AG10803 (cell line): Measurements from ENCODE around the gene EPHB4.

Experiments used
- DNase-seq: peaks from one replicate; pipeline ENCODE4 v3.0.0; 2010; ENCODE audit warnings: low read depth
- H3K4me3 ChIP-seq: 2 replicates; pipeline ENCODE4 v1.5.1; 2011; ENCODE audit warnings: mild to moderate bottlenecking, low read length, control low read depth
- TF ChIP-seq, protein P1 (sequence below): conservative IDR thresholded peaks from 2 replicates; pipeline ENCODE4 v1.5.1; 2011; ENCODE audit warnings: mild to moderate bottlenecking, low read length, control low read depth, inconsistent platforms

Gene EPHB4

DNA sequence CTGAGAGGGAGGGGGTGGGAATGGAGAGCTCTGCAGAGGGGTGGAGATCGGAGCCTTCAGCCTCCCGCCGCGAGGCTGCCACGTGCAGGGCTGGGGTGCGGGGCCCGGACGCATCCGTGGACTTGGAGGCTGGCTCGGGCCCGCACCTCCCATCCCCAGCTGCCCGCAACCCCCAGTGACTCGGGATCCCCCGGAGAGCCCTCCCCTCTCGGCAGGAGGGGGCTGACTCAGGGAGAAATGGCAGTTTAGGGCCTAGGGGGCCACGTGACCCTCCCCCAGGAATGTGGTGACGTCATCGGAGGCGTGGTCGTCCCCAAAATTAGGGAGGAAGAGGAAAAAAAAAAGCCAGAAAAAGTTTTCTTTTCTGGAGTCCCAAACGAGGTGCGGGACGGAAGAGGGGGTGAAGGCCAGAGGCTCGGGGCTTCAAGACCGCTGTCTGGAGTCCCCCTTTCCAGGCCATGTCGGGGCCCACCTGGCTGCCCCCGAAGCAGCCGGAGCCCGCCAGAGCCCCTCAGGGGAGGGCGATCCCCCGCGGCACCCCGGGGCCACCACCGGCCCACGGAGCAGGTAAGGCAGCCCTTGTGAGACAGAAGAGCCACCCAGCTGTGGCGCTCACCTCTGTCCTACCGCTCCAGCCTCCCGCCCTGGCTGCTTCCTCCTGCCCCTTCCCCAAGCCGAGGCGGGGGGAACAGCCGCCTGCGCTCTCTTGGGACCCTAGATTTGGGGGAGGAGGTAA is 39.9 kb upstream of the EPHB4 start, which contains the start of gene TRIP6:
TSS of gene TRIP6 (plus strand) at position 348 of the 736 bp plus-strand sequence. CDS start at position 459, 111 bp downstream.
- TF ChIP-seq, protein P1, sequence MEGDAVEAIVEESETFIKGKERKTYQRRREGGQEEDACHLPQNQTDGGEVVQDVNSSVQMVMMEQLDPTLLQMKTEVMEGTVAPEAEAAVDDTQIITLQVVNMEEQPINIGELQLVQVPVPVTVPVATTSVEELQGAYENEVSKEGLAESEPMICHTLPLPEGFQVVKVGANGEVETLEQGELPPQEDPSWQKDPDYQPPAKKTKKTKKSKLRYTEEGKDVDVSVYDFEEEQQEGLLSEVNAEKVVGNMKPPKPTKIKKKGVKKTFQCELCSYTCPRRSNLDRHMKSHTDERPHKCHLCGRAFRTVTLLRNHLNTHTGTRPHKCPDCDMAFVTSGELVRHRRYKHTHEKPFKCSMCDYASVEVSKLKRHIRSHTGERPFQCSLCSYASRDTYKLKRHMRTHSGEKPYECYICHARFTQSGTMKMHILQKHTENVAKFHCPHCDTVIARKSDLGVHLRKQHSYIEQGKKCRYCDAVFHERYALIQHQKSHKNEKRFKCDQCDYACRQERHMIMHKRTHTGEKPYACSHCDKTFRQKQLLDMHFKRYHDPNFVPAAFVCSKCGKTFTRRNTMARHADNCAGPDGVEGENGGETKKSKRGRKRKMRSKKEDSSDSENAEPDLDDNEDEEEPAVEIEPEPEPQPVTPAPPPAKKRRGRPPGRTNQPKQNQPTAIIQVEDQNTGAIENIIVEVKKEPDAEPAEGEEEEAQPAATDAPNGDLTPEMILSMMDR, result no peak
- H3K4me3 ChIP-seq, result peak within 1 kb of the TSS; percentile 97
- DNase-seq, result peak; percentile 94

- H3K4me3 ChIP-seq, result peak overlapping the region; percentile 97
- DNase-seq, result no peak
- TF ChIP-seq, protein P1, result no peak
Observed at GRCh38 chr7:100866729-100867039, 39.4 kb upstream of the EPHB4 start.

DNA sequence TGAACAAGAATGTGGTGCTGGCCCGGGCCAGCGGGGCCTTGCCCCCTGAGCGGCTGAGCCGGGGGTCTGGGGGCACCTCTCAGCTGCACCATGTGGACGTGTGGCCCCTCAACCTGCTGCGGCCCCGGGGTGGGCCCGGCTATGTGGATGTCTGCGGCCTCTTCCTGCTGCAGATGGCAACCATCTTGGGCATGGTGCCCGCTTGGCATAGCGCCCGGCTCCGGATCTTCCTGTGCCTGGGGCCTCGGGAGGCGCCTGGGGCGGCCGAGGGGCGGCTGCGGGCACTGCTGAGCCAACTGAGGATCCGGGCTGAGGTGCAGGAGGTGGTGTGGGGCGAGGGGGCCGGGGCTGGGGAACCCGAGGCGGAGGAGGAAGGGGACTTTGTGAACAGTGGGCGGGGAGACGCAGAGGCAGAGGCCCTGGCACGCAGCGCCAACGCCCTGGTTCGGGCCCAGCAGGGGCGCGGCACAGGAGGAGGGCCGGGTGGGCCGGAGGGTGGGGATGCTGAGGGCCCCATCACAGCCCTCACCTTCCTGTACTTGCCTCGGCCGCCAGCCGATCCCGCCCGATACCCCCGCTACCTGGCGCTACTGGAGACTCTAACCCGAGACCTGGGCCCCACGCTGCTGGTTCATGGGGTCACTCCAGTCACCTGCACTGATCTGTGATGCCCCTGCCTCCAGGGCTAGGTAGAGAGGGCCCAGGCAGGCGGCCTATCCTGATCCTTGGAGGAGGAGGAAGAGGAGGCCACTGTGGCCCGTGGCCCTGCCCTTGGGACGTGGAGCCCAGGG is 38.8 kb upstream of the EPHB4 start:
- TF ChIP-seq, protein P1, result no peak
- peak; percentile 76 for DNase-seq
- H3K4me3 ChIP-seq, result peak overlapping the region; percentile 97

GRCh38 chr7:100865372-100865911 is 38.1 kb upstream of the EPHB4 start:
- no peak for DNase-seq
- H3K4me3 ChIP-seq, result no peak overlapping the region
- TF ChIP-seq, protein P1, result no peak

DNA sequence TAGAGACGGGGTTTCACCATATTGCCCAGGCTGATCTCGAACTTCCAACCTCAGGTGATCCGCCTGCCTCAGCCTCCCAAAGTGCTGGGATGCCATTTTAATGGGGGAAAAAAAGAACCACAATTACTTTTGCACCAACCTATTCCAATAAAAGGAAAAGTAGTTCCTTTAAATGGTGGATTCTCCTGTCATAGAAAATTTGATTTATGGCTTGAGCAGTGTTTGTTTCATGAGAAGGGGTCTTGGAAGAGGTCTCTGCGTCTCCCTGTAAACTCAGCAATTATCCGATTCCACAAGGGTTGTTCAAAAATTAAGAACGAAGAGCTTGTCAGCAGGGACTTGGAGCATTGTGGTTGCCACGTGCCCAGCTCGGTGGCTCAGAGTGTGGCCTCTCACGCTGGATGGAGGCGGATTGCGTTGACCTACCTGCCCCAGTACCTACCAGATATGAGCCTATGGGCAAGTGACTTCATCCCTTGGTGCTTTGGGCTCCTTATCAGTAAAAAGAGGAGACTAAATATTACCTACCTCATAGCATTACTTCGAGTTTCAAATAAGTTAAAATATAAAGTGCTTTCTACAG is 37.0 kb upstream of the EPHB4 start:
- TF ChIP-seq, protein P1, result no peak
- DNase-seq, result no peak
- no peak overlapping the region for H3K4me3 ChIP-seq

GRCh38 chr7:100863406-100863950 is 36.2 kb upstream of the EPHB4 start:
- no peak for DNase-seq
- no peak overlapping the region for H3K4me3 ChIP-seq
- TF ChIP-seq, protein P1, result no peak
